ENCODE data around the gene NINJ2.

NINJ2 gene

GRCh38 chr12:563250-563781, 99.9 kb downstream of the NINJ2 start:
- no peak for DNase-seq (ENCODE audit: low read depth)
- TF ChIP-seq CTCF (IDR thresholded peaks at IDR 0.05; ENCODE audit: control insufficient read depth, extremely low read depth, insufficient read depth) = no peak
- no peak overlapping the region for H3K4me3 ChIP-seq (ENCODE audit: low read depth, low read length)

- DNase-seq (ENCODE audit: low read depth) = no peak
- no peak overlapping the region for H3K4me3 ChIP-seq (ENCODE audit: low read depth, low read length)
- no peak for TF ChIP-seq CTCF (IDR thresholded peaks at IDR 0.05; ENCODE audit: control insufficient read depth, extremely low read depth, insufficient read depth)
Measured at GRCh38 chr12:562634-563033, 100.6 kb downstream of the NINJ2 start.

GRCh38 chr12:561908-562593, 101.2 kb downstream of the NINJ2 start:
- no peak for DNase-seq (ENCODE audit: low read depth)
- TF ChIP-seq CTCF (IDR thresholded peaks at IDR 0.05; ENCODE audit: control insufficient read depth, extremely low read depth, insufficient read depth) = no peak
- H3K4me3 ChIP-seq (ENCODE audit: low read depth, low read length) = no peak overlapping the region

- DNase-seq (ENCODE audit: low read depth) = no peak
- H3K4me3 ChIP-seq (ENCODE audit: low read depth, low read length) = no peak overlapping the region
- TF ChIP-seq CTCF (IDR thresholded peaks at IDR 0.05; ENCODE audit: control insufficient read depth, extremely low read depth, insufficient read depth) = no peak
Measured at GRCh38 chr12:561391-561705, 101.9 kb downstream of the NINJ2 start.

- no peak for TF ChIP-seq CTCF (IDR thresholded peaks at IDR 0.05; ENCODE audit: control insufficient read depth, extremely low read depth, insufficient read depth)
- no peak for DNase-seq (ENCODE audit: low read depth)
- no peak overlapping the region for H3K4me3 ChIP-seq (ENCODE audit: low read depth, low read length)
Measured at GRCh38 chr12:560691-561390, 102.4 kb downstream of the NINJ2 start.

GRCh38 chr12:559906-560455, 103.3 kb downstream of the NINJ2 start:
- no peak for DNase-seq (ENCODE audit: low read depth)
- TF ChIP-seq CTCF (IDR thresholded peaks at IDR 0.05; ENCODE audit: control insufficient read depth, extremely low read depth, insufficient read depth) = no peak
- no peak overlapping the region for H3K4me3 ChIP-seq (ENCODE audit: low read depth, low read length)

All from LNCaP clone FGC (cell line).